Measurements from ENCODE around the gene OPN1LW. TPM values are rescaled to one million over a fixed set of nuclear protein-coding genes. Genes with fewer than 3 reads are reported as not detected.

The OPN1LW gene
- total and polyA plus RNA-seq, 2 of the 8 experiments (the other 6 are each of a cell fraction or from before 2014, with no cell fraction given), result not detected

GRCh38 chrX:154131955-154132354, 12.1 kb upstream of the OPN1LW start (continued):
- no peak for TF ChIP-seq USF2 (IDR thresholded peaks at IDR 0.05; ENCODE audit: low read length)
- no peak for TF ChIP-seq FOSL1 (IDR thresholded peaks at IDR 0.05; ENCODE audit: insufficient read depth, low read depth, low read length)
- no peak for TF ChIP-seq POLR2AphosphoS5 (IDR thresholded peaks at IDR 0.05; ENCODE audit: low read depth, low read length)
- TF ChIP-seq HDAC6 (IDR thresholded peaks at IDR 0.05; ENCODE audit: low read depth, low read length), result no peak

Measured in H1 (cell line).